DMS79 treated with DMSO at 0.1 percent for 48 hours (cell line): Measurements from ENCODE around the gene GRN.
A peak's percentile ranks its signal among the peaks of the same experiment; 100 is the strongest.
"Not testable (repeated sequence)": the region's sequence is repeated elsewhere in the genome, so short reads cannot be mapped to it uniquely, and the experiment has no call there.

Experiments
- DNase-seq: peaks from one replicate; lab custom pipeline; 2025; lab: John Stamatoyannopoulos, UW

Gene GRN

GRCh38 chr17:44383363-44383762 is 38.3 kb downstream of the GRN start:
- DNase-seq, result no peak

DNA sequence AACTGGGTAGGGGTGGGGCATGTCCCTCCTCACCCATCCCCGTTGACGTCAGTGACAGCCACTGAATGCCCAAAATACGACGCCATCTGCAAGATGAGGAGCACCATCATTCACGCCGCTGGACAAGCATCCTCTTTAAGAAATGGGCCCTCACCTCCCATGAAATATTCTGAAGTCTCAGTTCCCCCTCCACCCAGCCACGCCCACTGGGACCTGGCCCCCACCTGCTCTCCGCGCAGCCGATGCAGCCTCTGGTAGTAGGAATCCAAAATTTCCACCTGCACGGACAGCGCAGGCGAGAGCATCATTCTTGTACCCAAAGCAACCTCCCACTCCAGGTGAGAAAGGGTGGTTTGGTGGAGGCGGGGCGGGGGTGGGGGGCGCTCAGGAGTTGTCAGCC is 38.8 kb downstream of the GRN start:
- DNase-seq, result no peak

- no peak for DNase-seq
These were observed 39.2 kb downstream of the GRN start for GRCh38 chr17:44384281-44384822.

GRCh38 chr17:44384823-44385286 is 39.8 kb downstream of the GRN start:
- DNase-seq, result no peak

- DNase-seq, result peak; percentile 76
These were observed 40.4 kb downstream of the GRN start for GRCh38 chr17:44385287-44386181.

- peak; percentile 10 for DNase-seq
These were observed 41.1 kb downstream of the GRN start for GRCh38 chr17:44386182-44386525.

DNA sequence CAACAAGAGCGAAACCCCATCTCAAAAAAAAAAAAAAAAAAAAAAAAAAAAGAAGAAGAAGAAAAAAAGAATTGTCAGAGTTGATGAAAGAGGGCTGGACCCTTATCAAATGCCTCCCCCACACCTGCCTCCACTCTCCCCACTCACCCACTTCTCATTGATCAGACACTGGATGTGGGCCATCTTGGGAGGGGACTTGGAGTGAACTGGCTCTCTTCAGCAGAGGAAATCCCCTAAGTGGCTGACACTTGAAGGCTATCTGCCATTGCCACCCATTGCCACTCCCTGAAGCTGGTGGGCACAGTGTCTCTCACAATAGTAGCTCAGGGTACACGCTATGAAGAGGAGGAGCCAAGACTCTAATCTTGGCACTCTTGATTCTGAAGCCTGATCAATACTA is 42.7 kb downstream of the GRN start:
- no peak for DNase-seq

DNA sequence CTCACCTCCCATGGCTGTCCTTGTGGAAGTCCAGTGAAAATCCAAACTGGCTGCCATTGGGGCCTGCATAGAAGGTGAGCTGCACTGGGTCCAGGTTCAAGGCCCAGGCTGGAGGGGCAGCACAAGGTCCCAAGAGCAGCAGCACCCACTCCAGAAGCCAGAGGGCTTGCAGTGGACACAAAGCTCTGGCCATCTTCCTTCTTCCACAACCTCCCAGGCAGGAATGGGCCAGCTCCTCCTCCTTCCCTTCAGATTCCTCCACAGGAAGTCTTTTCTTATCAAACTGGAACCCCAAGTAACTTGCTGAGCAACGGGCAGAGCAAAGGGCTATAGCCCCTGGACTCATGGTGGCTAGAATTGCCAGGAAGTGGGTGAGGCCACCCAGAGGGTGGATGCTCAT is 44.2 kb downstream of the GRN start, which contains the start of gene ITGA2B:
ITGA2B (minus strand) TSS at position 369 of the 400 bp plus-strand sequence; CDS start at position 193, 176 bp downstream.
- DNase-seq, result no peak

GRCh38 chr17:44389723-44390202 is 44.7 kb downstream of the GRN start:
- DNase-seq, result no peak

- no peak for DNase-seq
These were observed 45.3 kb downstream of the GRN start for GRCh38 chr17:44390250-44390870.

DNA sequence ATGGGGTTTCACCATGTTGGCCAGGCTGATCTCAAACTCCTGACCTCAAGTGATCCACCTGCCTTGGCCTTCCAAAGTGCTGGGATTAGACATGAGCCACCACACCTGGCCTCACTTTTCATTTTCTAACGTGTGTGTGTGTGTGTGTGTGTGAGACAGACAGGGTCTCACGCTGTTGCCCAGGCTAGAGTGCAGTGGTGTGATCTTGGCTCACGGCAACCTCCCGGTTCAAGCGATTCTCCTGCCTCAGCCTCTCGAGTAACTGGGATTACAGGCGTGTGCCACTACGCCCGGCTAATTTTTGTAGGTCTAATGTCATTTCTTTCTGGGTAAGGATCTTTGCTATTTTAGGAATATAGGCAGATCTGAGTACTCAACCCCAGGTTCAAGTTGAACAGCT is 49.0 kb downstream of the GRN start:
- not testable (repeated sequence) for DNase-seq

DNA sequence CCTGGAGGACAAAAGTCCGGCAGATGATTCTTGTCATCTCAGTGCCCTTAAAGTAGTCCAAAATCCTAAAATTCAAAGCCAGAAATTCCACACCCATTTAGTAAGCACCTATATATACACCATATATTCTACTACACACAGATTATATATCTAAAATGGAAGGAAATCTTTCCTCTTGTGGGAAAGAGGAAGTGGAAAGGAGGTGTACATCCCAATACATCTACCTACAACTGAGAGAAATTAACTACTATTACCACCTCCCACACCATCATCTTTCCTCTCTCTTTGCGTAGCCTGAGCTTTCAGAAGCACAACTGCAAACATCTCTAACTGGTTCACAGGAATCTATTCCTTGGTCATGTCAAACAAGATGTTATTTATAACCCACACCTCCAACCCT is 49.7 kb downstream of the GRN start:
- no peak for DNase-seq

- no peak for DNase-seq
These were observed 51.8 kb downstream of the GRN start for GRCh38 chr17:44396946-44397345.

GRCh38 chr17:44397479-44398440 is 52.7 kb downstream of the GRN start:
- DNase-seq, result no peak

DNA sequence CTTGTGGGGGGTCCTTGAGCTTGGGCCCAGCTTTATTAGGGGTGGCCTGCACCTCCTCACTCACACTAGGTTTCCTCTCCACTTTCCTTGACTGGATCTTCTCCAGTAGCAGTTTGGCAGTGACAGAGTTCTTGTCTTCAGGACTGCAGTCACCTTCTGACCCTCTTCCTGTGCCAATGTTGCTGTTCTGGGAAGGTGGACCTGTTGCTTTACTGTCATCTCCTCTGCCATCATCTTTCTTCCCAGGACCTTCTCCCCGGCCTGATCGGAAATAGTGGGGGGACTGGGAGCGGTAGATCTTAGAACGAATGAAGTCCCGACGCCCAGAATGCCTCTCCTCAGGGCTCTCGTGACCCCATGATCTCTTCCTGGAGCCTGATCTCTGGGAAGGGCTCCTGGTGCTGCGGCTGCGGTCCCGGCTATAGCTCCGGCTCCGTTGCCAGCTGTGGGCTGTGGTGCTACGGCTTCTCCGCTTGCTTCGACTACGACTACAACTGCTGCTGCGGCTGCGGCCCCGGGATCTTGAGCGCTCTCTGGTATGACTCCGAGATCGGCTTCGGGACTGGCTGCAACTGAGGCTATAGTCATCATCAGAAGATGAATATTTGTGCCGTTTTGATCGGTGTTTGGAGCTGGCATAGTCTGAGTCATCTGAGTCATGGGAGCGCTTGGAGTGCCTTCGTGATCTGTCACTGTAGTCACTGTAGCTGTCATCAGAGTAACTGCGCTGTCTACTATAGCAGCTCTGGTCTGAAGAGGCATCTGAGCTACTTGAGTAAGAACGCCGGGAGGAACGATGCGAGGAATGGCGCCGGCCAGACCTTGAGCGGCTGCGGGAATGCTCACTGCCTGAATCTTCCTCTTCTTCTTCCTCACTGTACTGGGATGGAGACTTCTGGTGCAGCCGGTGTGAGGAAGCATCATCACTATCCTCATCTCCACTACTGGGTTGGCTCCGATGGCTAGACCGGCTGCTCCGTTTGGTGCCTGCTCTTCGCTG is 53.9 kb downstream of the GRN start:
- DNase-seq, result no peak

DNA sequence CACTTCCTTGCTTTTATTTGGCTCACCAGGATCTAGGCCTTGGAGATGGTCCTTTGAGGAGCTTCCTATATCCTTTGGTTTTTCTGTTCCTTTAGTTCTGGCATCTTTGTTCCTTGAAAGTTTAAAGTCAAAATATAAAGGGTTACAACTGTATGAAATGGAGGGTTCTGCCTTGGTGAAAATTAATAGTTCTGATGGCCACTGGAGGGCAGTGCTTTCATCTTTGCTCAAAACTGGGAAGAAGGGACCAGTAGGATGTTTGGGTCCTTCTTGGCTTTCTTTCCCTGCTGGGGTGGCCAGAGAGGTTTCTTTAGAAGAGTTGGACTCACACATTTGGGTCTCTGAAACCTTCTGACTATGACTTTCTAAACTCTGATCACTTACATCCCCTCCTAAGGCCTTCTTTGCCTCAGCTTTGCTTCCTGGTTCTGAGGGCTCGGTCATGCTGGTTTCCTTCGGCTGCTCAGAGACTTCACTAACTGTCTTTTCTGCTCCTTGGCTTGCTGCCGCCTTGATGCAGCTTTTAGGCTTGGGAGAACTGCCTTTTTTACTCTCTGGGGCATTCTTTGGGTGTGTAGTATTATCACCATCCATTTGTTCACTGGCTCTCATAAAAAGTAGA is 55.2 kb downstream of the GRN start:
- DNase-seq, result no peak
